HG03159 (cell line): ENCODE results near the gene RCSD1.
"Not testable (repeated sequence)": the region's sequence is repeated elsewhere in the genome, so short reads cannot be mapped to it uniquely, and the experiment has no call there.

Source experiments
- ATAC-seq: cut with Tn5 transposase; IDR thresholded peaks from one replicate; pipeline ENCODE4 v1.9.1; 2021; ENCODE audit warnings: mild to moderate bottlenecking, moderate library complexity; ENCODE audit not compliant: unreplicated experiment

RCSD1 gene

DNA sequence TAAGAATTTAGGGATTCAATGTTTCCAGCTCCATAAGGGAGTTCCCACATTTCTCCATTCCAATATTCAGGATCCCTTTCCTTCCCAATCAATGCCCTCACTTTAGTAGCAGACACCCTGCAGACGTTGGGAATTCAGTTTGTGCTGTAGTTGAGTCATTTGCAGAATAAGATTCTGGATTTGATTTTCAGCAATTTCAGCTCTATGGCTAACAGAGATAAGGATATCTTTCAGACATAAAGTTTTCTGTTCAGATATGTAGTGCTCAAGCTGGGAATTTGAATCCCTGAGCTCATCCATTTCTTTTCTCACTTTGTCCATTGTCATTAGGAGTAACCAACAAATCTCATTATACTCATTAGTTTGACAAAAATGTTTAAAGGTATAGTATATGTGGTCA is 104.8 kb downstream of the RCSD1 start:
- ATAC-seq: no peak

DNA sequence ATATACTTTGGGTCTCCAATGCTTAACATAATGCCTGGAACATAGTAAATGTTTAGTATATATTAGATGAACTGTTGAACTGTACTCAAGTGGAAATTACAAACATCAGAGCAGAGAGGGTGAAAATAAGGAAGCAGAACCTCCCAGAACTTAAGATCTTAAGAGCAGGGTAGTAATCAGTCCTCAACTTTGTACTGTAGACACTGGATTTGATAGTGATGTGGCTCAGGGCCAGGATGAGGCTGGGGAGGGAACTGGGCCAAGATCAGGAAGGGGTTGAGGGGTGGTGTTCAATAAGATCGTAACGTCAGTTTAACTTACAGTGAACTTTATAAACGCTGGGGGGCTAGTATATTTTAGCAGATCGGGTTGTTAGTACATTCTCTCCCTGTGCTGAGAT is 107.1 kb downstream of the RCSD1 start:
- no peak for ATAC-seq

DNA sequence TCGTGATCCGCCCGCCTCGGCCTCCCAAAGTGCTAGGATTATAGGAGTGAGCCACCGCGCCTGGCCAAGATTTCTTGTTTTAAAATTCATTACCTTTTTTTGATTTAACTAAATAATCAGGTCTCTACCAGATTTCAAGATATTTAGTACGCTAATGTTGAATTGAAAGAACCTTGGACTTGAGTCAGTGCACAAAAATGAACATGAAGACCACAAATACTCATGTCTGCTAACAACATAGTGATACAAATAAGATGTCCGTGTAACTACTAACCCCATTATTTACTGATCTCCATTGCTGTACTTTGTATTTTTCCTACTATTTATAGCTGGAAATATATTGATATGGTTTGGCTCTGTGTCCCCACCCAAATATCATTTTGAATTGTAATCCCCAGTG is 108.1 kb downstream of the RCSD1 start:
- no peak for ATAC-seq

- no peak for ATAC-seq
Measured at GRCh38 chr1:167739752-167740151, 109.7 kb downstream of the RCSD1 start.

DNA sequence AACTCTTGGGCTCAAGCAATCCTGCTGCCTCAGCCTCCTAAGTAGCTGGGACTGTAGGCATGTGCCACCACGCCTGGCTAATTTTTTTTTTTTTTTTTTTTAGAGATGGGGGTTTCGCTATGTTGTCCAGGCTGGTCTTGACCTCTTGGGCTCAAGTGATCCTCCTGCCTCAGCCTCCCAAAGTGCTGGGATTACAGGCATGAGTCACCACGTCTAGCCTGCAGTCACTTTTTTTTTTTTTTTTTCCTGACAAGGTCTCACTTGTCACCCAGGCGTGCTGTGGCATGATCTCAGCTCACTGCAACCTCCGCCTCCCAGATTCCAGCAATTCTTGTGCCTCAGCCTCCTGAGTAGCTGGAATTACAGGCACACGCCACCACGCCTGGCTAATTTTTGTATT is 111.1 kb downstream of the RCSD1 start:
- not testable (repeated sequence) for ATAC-seq

DNA sequence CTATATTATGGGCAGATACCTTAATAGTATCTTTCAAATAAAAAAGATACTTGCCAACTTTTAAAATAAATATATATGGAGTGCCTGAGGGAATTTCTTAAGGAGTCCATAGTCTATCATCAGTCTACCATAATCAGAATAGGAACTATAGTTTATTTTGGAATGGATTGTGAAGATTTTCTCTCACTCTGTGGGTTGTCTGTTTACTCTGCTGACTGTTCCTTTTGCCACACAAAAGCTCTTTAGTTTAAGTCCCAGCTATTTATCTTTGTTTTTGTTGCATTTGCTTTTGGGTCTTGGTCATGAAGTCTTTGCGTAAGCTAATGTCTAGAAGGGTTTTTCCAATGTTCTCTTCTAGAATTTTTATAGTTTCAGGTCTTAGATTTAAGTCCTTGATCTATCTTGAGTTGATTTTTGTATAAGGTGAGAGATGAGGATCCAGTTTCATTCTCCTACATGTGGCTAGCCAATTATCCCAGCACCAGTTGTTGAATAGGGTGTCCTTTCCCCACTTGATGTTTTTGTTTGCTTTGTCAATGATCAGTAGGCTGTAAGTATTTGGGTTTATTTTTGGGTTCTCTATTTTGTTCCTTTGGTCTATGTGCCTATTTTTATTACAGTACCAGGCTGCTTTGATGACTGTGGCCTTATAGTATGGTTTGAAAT is 112.5 kb downstream of the RCSD1 start:
- ATAC-seq: not testable (repeated sequence)

DNA sequence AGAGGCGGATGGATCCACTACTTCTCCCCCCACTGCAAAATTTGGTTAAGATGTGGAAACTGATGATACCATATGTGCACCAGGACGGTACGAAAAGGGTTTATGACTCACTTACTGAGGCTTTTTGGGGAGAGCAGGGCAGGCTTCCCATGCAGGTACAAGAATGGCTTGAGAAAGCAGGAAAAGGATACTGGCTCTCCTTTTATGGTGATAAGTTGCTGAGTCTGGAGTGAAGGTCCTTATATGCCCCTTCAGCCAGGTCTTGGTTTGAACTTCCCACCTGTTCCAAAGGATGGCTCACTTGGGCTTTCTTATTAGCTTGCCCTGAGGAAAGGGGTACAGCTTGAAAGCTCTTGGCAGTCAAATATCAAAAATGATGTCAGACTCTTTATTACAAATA is 114.9 kb downstream of the RCSD1 start:
- no peak for ATAC-seq

- ATAC-seq: no peak
Measured at GRCh38 chr1:167746013-167746672, 116.1 kb downstream of the RCSD1 start.

DNA sequence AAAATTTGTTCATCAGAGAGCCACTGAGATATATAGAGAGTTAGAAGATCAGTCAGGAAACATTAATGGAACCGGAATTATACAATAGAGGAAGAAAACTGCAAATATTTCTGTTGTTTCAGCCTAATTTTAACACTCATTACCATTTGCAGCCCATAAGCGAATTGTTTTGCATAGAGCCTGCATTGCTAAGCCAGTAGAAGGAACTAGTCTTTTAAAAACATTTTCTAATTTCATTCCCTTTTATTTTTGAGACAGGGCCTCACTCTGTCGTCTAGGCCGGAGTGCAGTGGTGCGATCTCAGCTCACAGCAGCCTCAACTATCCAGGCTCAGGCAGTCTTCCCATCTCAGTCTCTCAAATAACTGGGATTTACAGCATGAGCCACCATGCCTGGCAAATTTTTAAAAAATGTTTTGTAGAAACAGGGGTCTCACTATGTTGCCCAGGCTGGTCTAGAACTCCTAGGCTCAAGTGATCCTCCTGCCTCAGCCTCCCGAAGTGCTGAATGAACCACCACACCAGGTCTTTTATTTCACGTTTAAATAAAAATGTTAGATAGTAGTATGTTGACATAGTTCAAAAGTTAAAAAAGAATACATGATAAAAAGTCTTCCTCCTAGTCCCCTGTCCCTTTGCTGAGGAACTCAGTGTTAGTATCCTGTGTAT is 117.1 kb downstream of the RCSD1 start:
- ATAC-seq: no peak

- ATAC-seq: no peak
Measured at GRCh38 chr1:167747988-167748387, 118.0 kb downstream of the RCSD1 start.

DNA sequence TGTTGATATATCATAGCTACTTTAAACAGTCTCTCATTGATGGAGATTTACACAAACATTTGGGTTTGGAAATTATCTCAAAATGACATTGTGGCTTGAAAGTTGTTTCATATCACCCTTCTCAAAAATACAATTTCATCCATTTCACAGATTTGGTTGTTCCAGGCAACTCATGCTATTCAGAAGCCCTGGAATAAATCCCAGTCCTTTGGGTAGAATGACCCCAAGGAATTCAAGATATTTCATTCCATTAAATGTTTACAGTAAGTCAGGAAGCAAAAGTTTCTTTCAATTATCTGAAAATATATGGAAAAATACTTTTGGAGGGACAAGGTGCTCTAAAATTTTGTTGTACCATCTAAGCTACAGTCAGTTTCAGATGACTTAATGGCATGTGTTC is 118.9 kb downstream of the RCSD1 start:
- ATAC-seq: no peak

DNA sequence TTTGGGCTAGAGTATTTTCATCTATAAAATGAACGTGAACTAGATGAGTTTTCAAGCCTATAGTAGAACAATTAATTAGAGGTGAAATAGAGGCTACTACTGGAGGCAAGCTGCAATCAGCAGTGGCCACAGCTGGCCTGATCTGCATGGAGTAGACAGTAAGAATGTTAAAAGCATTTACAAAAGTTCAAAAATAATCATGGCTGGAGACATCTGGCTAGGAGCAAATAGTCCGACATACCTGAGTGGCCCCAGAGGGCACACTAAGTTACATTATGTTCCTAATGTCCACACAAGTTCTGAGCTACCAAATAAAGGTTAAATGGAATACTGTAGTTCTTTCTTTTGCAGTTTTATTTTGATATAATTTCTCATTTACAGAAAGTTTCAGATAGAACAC is 119.7 kb downstream of the RCSD1 start:
- ATAC-seq: no peak

DNA sequence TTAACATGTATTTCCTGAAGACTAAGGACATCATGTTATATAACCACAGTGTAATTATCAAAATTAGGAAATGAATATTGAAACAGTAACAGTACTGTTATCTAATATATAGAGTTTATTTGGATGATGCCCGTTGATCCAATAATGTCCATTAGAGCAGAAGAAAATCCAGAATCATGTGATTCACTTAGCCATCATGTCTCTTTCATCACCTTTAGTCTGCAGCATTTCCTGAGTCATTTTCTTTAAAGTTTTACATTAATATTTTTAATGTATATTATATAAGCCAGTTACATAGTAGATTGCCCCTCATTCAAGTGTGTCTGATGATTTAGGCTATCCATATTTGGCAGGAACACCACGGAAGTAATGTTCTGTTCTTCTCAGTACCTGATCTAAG is 120.6 kb downstream of the RCSD1 start:
- ATAC-seq: no peak

GRCh38 chr1:167751676-167752075 is 121.6 kb downstream of the RCSD1 start:
- ATAC-seq: no peak

DNA sequence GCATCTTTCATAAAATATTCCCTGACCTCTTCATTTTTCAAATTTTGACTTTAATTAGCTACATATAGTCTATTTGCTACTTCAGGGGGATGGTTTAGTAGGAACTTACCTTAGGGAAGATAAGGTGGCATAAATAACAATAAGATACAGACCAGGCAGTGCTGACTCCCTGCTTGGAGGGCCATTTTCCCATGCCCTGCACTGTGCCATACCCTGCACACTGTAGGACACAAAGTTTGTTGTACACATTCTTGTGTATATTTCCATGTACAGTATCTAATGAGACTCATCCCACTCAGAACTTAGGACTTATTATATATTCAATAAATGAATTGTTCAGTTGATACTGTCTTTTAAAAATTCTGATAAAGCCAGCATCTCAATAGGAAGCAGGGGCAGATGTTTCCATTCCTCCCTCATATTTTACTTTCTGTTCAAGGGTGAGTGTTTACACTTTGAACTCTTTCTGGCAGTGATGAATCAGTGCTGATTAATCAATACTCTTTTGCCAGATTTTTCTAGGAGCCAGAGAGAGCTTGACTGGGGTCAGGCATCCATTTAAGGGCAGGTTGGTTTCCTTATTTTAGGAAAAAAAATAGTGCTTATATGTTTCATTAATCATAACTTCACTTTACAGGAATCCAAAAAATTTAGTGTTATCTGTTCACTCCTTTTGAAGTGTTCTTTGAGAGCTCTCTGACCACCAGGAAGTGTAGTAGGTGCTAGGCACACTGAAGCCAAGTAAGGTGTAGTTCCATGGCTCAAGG is 122.4 kb downstream of the RCSD1 start:
- no peak for ATAC-seq

GRCh38 chr1:167755654-167756053 is 125.6 kb downstream of the RCSD1 start:
- ATAC-seq: no peak
